NCI-H446 treated with DMSO at 0.1 percent for 48 hours (cell line): ENCODE data around the gene TYW1B.
"Not testable (repeated sequence)": the region's sequence is repeated elsewhere in the genome, so short reads cannot be mapped to it uniquely, and the experiment has no call there.

Source experiments
- DNase-seq: peaks from one replicate; lab custom pipeline; 2025; lab: John Stamatoyannopoulos, UW

TYW1B gene

GRCh38 chr7:72827839-72828591 lies at the start of gene TYW1B:
Gene TYW1B, minus strand, starts transcription at chr7:72828200. Its CDS starts 125 bp downstream, at chr7:72828075.
- DNase-seq, result peak; percentile 86

- not testable (repeated sequence) for DNase-seq
These were observed 39.6 kb upstream of the TYW1B start for GRCh38 chr7:72867591-72867990.

GRCh38 chr7:72858846-72859400 lies 30.9 kb upstream of the TYW1B start:
- DNase-seq, result not testable (repeated sequence)

- DNase-seq, result peak; percentile 2
These were observed 29.9 kb upstream of the TYW1B start for GRCh38 chr7:72857925-72858324.

GRCh38 chr7:72855261-72855660 lies 27.3 kb upstream of the TYW1B start:
- DNase-seq, result not testable (repeated sequence)

GRCh38 chr7:72852937-72853336 lies 24.9 kb upstream of the TYW1B start:
- DNase-seq, result not testable (repeated sequence)

- not testable (repeated sequence) for DNase-seq
These were observed 22.7 kb upstream of the TYW1B start for GRCh38 chr7:72850746-72851145.

GRCh38 chr7:72844146-72844545 lies 16.1 kb upstream of the TYW1B start:
- not testable (repeated sequence) for DNase-seq

GRCh38 chr7:72843166-72843565 lies 15.2 kb upstream of the TYW1B start:
- not testable (repeated sequence) for DNase-seq

GRCh38 chr7:72840966-72841511 lies 13.0 kb upstream of the TYW1B start:
- DNase-seq, result not testable (repeated sequence)

- not testable (repeated sequence) for DNase-seq
These were observed 10.3 kb upstream of the TYW1B start for GRCh38 chr7:72838315-72838714.

- DNase-seq, result not testable (repeated sequence)
These were observed 9.3 kb upstream of the TYW1B start for GRCh38 chr7:72837291-72837690.

GRCh38 chr7:72830567-72830966 lies 2.6 kb upstream of the TYW1B start:
- not testable (repeated sequence) for DNase-seq

- DNase-seq, result not testable (repeated sequence)
These were observed 1.8 kb upstream of the TYW1B start for GRCh38 chr7:72829687-72830354.

- peak; percentile 90 for DNase-seq
These were observed 1.3 kb upstream of the TYW1B start for GRCh38 chr7:72829291-72829686.

GRCh38 chr7:72823765-72824732 lies 4.0 kb downstream of the TYW1B start:
- DNase-seq, result not testable (repeated sequence)

- DNase-seq, result not testable (repeated sequence)
These were observed 5.5 kb downstream of the TYW1B start for GRCh38 chr7:72822497-72822896.

GRCh38 chr7:72818663-72819361 lies 9.2 kb downstream of the TYW1B start:
- DNase-seq, result not testable (repeated sequence)

GRCh38 chr7:72817661-72818060 lies 10.3 kb downstream of the TYW1B start:
- DNase-seq, result not testable (repeated sequence)

- not testable (repeated sequence) for DNase-seq
These were observed 11.4 kb downstream of the TYW1B start for GRCh38 chr7:72816370-72817157.
